Ishikawa (cell line): ENCODE data around the gene SELPLG.

Source experiments
- EP300 ChIP-seq: IDR thresholded peaks from 2 replicates; pipeline ENCODE4 v1.6.1; 2012; ENCODE audit warnings: borderline replicate concordance
- NFIC ChIP-seq: IDR thresholded peaks from 2 replicates; pipeline ENCODE4 v1.6.1; 2012
- TAF1 ChIP-seq: IDR thresholded peaks from 2 replicates; pipeline ENCODE4 v1.6.1; 2012; ENCODE audit warnings: low read depth, mild to moderate bottlenecking
- TCF12 ChIP-seq: IDR thresholded peaks from 2 replicates; pipeline ENCODE4 v1.6.1; 2012; ENCODE audit warnings: low read depth
- YY1 ChIP-seq: IDR thresholded peaks from 2 replicates; pipeline ENCODE4 v1.6.1; 2012; ENCODE audit warnings: low read depth
- TF ChIP-seq, protein P1 (sequence below): IDR thresholded peaks from 2 replicates; pipeline ENCODE4 v1.6.1; 2012
- TF ChIP-seq, protein P2 (sequence below): IDR thresholded peaks from 2 replicates; pipeline ENCODE4 v1.6.1; 2012; ENCODE audit warnings: low read depth, mild to moderate bottlenecking
- TF ChIP-seq, protein P3 (sequence below): IDR thresholded peaks from 2 replicates; pipeline ENCODE4 v1.6.1; 2012

GRCh38 chr12:108610336-108610815 is 23.3 kb downstream of the SELPLG start:
- TF ChIP-seq YY1 (no peak), TCF12 (no peak), TAF1 (no peak), NFIC (no peak), EP300 (no peak)
- TF ChIP-seq, protein P1, sequence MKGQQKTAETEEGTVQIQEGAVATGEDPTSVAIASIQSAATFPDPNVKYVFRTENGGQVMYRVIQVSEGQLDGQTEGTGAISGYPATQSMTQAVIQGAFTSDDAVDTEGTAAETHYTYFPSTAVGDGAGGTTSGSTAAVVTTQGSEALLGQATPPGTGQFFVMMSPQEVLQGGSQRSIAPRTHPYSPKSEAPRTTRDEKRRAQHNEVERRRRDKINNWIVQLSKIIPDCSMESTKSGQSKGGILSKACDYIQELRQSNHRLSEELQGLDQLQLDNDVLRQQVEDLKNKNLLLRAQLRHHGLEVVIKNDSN = no peak
- TF ChIP-seq, protein P2, sequence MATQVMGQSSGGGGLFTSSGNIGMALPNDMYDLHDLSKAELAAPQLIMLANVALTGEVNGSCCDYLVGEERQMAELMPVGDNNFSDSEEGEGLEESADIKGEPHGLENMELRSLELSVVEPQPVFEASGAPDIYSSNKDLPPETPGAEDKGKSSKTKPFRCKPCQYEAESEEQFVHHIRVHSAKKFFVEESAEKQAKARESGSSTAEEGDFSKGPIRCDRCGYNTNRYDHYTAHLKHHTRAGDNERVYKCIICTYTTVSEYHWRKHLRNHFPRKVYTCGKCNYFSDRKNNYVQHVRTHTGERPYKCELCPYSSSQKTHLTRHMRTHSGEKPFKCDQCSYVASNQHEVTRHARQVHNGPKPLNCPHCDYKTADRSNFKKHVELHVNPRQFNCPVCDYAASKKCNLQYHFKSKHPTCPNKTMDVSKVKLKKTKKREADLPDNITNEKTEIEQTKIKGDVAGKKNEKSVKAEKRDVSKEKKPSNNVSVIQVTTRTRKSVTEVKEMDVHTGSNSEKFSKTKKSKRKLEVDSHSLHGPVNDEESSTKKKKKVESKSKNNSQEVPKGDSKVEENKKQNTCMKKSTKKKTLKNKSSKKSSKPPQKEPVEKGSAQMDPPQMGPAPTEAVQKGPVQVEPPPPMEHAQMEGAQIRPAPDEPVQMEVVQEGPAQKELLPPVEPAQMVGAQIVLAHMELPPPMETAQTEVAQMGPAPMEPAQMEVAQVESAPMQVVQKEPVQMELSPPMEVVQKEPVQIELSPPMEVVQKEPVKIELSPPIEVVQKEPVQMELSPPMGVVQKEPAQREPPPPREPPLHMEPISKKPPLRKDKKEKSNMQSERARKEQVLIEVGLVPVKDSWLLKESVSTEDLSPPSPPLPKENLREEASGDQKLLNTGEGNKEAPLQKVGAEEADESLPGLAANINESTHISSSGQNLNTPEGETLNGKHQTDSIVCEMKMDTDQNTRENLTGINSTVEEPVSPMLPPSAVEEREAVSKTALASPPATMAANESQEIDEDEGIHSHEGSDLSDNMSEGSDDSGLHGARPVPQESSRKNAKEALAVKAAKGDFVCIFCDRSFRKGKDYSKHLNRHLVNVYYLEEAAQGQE = no peak
- TF ChIP-seq, protein P3, sequence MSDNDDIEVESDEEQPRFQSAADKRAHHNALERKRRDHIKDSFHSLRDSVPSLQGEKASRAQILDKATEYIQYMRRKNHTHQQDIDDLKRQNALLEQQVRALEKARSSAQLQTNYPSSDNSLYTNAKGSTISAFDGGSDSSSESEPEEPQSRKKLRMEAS = no peak
